ENCODE results near the gene ABCC5. TPM values are rescaled to one million over a fixed set of nuclear protein-coding genes. Genes with fewer than 3 reads are reported as not detected.

The ABCC5 gene
- total RNA-seq, 1 donor from 2014 or later = 18.7 TPM

DNA sequence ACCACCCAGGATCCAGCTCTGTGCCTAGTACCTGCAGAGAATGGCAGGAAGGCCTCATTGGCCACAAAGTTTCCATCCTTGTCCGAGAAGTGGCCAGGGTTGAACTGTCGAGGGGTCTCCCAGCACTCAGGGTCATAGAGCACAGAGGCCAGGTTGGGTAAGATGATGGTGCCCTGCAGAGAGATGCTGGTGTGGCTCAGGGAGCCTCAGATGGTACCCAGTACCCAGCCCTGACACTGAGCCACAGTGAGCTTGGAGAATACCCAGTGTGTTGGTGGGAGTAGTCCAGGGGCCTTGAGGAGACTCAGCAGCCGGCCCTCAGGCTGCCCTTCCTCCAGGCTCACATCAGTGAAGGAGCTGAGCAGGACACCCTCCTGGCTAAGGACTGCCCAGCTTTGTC lies 121.5 kb downstream of the ABCC5 start:
- TF ChIP-seq, protein P1, sequence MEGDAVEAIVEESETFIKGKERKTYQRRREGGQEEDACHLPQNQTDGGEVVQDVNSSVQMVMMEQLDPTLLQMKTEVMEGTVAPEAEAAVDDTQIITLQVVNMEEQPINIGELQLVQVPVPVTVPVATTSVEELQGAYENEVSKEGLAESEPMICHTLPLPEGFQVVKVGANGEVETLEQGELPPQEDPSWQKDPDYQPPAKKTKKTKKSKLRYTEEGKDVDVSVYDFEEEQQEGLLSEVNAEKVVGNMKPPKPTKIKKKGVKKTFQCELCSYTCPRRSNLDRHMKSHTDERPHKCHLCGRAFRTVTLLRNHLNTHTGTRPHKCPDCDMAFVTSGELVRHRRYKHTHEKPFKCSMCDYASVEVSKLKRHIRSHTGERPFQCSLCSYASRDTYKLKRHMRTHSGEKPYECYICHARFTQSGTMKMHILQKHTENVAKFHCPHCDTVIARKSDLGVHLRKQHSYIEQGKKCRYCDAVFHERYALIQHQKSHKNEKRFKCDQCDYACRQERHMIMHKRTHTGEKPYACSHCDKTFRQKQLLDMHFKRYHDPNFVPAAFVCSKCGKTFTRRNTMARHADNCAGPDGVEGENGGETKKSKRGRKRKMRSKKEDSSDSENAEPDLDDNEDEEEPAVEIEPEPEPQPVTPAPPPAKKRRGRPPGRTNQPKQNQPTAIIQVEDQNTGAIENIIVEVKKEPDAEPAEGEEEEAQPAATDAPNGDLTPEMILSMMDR (IDR thresholded peaks at IDR 0.05; ENCODE audit: insufficient read depth, low read length, severe bottlenecking) = no peak
- H3K4me3 ChIP-seq (ENCODE audit: low read depth, low read length) = no peak overlapping the region
- DNase-seq (ENCODE audit: low read depth) (no peak), FAIRE-seq (no peak)
- H3K27me3 ChIP-seq (ENCODE audit: control insufficient read depth, insufficient read depth, low read length) = no peaks in the 10 kb centered on the region
- no peaks in the 10 kb centered on the region for H3K36me3 ChIP-seq (ENCODE audit: control insufficient read depth, insufficient read depth, low read length)

DNA sequence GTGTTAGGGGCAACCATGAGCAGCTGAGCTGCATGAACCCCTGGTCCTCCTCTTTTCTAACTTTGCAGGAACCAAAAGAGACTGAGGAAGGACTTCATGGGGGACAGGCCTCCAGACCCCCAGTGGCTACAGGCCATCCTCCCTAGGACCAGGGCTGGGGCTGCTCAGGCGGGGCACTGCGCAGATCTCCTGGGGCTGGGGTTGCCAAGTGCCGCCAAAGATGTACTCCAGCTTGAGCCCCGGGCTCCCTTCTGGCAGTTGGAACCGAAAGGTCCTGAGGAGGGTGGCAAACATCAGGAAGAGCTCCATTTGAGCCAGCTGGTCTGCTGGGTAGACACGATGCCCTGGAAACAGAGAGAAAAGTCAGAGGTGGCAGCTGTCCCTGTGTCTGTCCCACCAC lies 121.9 kb downstream of the ABCC5 start:
- TF ChIP-seq, protein P1 (IDR thresholded peaks at IDR 0.05; ENCODE audit: insufficient read depth, low read length, severe bottlenecking) = no peak
- FAIRE-seq (no peak), DNase-seq (ENCODE audit: low read depth) (no peak)

GRCh38 chr3:183895296-183895695 lies 122.4 kb downstream of the ABCC5 start:
- Histone ChIP-seq H3K4me3 (ENCODE audit: low read depth, low read length) (no peak overlapping the region), H3K36me3 (ENCODE audit: control insufficient read depth, insufficient read depth, low read length) (no peaks in the 10 kb centered on the region), H3K27me3 (ENCODE audit: control insufficient read depth, insufficient read depth, low read length) (no peaks in the 10 kb centered on the region)
- TF ChIP-seq, protein P1 (IDR thresholded peaks at IDR 0.05; ENCODE audit: insufficient read depth, low read length, severe bottlenecking) = peak; percentile 82
- FAIRE-seq (no peak), DNase-seq (ENCODE audit: low read depth) (peak; percentile 47)

More for the DNA sequence above, 121.9 kb downstream of the ABCC5 start:
- no peaks in the 10 kb centered on the region for H3K36me3 ChIP-seq (ENCODE audit: control insufficient read depth, insufficient read depth, low read length)
- no peaks in the 10 kb centered on the region for H3K27me3 ChIP-seq (ENCODE audit: control insufficient read depth, insufficient read depth, low read length)
- no peak overlapping the region for H3K4me3 ChIP-seq (ENCODE audit: low read depth, low read length)

GRCh38 chr3:183892610-183893214 lies 125.0 kb downstream of the ABCC5 start:
- Histone ChIP-seq H3K4me3 (ENCODE audit: low read depth, low read length) (no peak overlapping the region), H3K27me3 (ENCODE audit: control insufficient read depth, insufficient read depth, low read length) (no peaks in the 10 kb centered on the region), H3K36me3 (ENCODE audit: control insufficient read depth, insufficient read depth, low read length) (no peaks in the 10 kb centered on the region)
- FAIRE-seq = no peak
- no peak for DNase-seq (ENCODE audit: low read depth)
- TF ChIP-seq, protein P1 (IDR thresholded peaks at IDR 0.05; ENCODE audit: insufficient read depth, low read length, severe bottlenecking) = no peak

- TF ChIP-seq, protein P1 (IDR thresholded peaks at IDR 0.05; ENCODE audit: insufficient read depth, low read length, severe bottlenecking) = no peak
- no peak for FAIRE-seq
- Histone ChIP-seq H3K36me3 (ENCODE audit: control insufficient read depth, insufficient read depth, low read length) (no peaks in the 10 kb centered on the region), H3K27me3 (ENCODE audit: control insufficient read depth, insufficient read depth, low read length) (no peaks in the 10 kb centered on the region), H3K4me3 (ENCODE audit: low read depth, low read length) (no peak overlapping the region)
- no peak for DNase-seq (ENCODE audit: low read depth)
Observed at GRCh38 chr3:183885766-183886165, 131.9 kb downstream of the ABCC5 start.

Measured in bronchial epithelial cell (primary cell).